Erythroblast (primary cell): ENCODE results near the gene CAPN10.
A peak's percentile ranks its signal among the peaks of the same experiment; 100 is the strongest.
"Not testable (repeated sequence)": the region's sequence is repeated elsewhere in the genome, so short reads cannot be mapped to it uniquely, and the experiment has no call there.

ENCODE experiments used
- DNase-seq, 2 experiments: peaks; one replicate each; lab custom pipeline; 2025; lab: John Stamatoyannopoulos, UW
- GATA1 ChIP-seq: IDR thresholded peaks from 2 replicates; pipeline ENCODE4 v1.6.1; 2011; ENCODE audit warnings: low read depth, mild to moderate bottlenecking, control low read depth, low read length, moderate library complexity
- POLR2A ChIP-seq: IDR thresholded peaks from 2 replicates; pipeline ENCODE4 v1.6.1; 2011; ENCODE audit warnings: mild to moderate bottlenecking, low read length

CAPN10 gene

GRCh38 chr2:240603846-240604245, 17.3 kb downstream of the CAPN10 start:
- no peak for DNase-seq
- TF ChIP-seq GATA1 (no peak), POLR2A (no peak)

- TF ChIP-seq GATA1 (no peak), POLR2A (no peak)
- DNase-seq, result peak; percentile 58 to 65
Observed at GRCh38 chr2:240604291-240604938, 17.9 kb downstream of the CAPN10 start.

GRCh38 chr2:240604939-240605716, 18.6 kb downstream of the CAPN10 start:
- no peak for TF ChIP-seq GATA1
- no peak for TF ChIP-seq POLR2A
- no peak for DNase-seq

GRCh38 chr2:240605867-240606743, 19.6 kb downstream of the CAPN10 start:
- no peak for DNase-seq
- no peak for TF ChIP-seq GATA1

GRCh38 chr2:240611601-240612210, 25.2 kb downstream of the CAPN10 start:
- no peak for DNase-seq
- TF ChIP-seq GATA1 (no peak), POLR2A (no peak)

- no peak for TF ChIP-seq GATA1
- no peak for DNase-seq
Observed at GRCh38 chr2:240613781-240614180, 27.2 kb downstream of the CAPN10 start.

- TF ChIP-seq POLR2A (no peak), GATA1 (no peak)
- DNase-seq, result no peak
Observed at GRCh38 chr2:240614391-240614790, 27.9 kb downstream of the CAPN10 start.

GRCh38 chr2:240615396-240615795, 28.9 kb downstream of the CAPN10 start:
- peak in 1 of 2 experiments; percentile 31 for DNase-seq
- TF ChIP-seq GATA1, result no peak
- TF ChIP-seq POLR2A, result no peak

GRCh38 chr2:240615820-240616547, 29.4 kb downstream of the CAPN10 start:
- TF ChIP-seq GATA1 (no peak), POLR2A (no peak)
- DNase-seq, result peak in 1 of 2 experiments; percentile 31

GRCh38 chr2:240616860-240617666, 30.5 kb downstream of the CAPN10 start:
- DNase-seq, result not testable (repeated sequence)

GRCh38 chr2:240618776-240619175, 32.2 kb downstream of the CAPN10 start:
- no peak for TF ChIP-seq POLR2A
- no peak for TF ChIP-seq GATA1
- no peak for DNase-seq

GRCh38 chr2:240619506-240620148, 33.1 kb downstream of the CAPN10 start:
- no peak for DNase-seq
- no peak for TF ChIP-seq POLR2A
- no peak for TF ChIP-seq GATA1
